HTERT RPE-1 (cell line): ENCODE measurements around the gene MED8.
"Not testable (repeated sequence)": the region's sequence is repeated elsewhere in the genome, so short reads cannot be mapped to it uniquely, and the experiment has no call there.

ENCODE experiments used
- in situ Hi-C: fragments of 300-500 bp; cut with MboI; formaldehyde crosslinking; loops from 4 replicates; pipeline ENCODE4 v1.14.3; 2020; ENCODE audit warnings: low sequenced_read_pairs

MED8 gene

GRCh38 chr1:43421976-43422750 is 32.6 kb upstream of the MED8 start:
- in situ Hi-C loops, result no loop called here

- in situ Hi-C loops, result no loop called here
Measured at GRCh38 chr1:43421396-43421795, 31.8 kb upstream of the MED8 start.

- in situ Hi-C loops, result no loop called here
Measured at GRCh38 chr1:43420874-43421273, 31.3 kb upstream of the MED8 start.

GRCh38 chr1:43419627-43420425 is 30.2 kb upstream of the MED8 start:
- in situ Hi-C loops, result no loop called here

GRCh38 chr1:43418858-43419257 is 29.3 kb upstream of the MED8 start:
- in situ Hi-C loops, result no loop called here

GRCh38 chr1:43415901-43416300 is 26.3 kb upstream of the MED8 start:
- in situ Hi-C loops, result no loop called here

GRCh38 chr1:43414634-43415223 is 25.1 kb upstream of the MED8 start:
- in situ Hi-C loops, result no loop called here

GRCh38 chr1:43413426-43413825 is 23.8 kb upstream of the MED8 start:
- in situ Hi-C loops, result not testable (repeated sequence)

GRCh38 chr1:43410571-43410970 is 21.0 kb upstream of the MED8 start:
- in situ Hi-C loops, result no loop called here

- in situ Hi-C loops, result no loop called here
Measured at GRCh38 chr1:43405876-43406234, 16.3 kb upstream of the MED8 start.

- in situ Hi-C loops, result no loop called here
Measured at GRCh38 chr1:43405219-43405875, 15.7 kb upstream of the MED8 start.

- in situ Hi-C loops, result no loop called here
Measured at GRCh38 chr1:43404353-43404752, 14.8 kb upstream of the MED8 start.

GRCh38 chr1:43402089-43402865 is 12.7 kb upstream of the MED8 start:
- in situ Hi-C loops, result no loop called here

GRCh38 chr1:43400441-43400840 is 10.8 kb upstream of the MED8 start:
- in situ Hi-C loops, result not testable (repeated sequence)

GRCh38 chr1:43398227-43398626 is 8.6 kb upstream of the MED8 start:
- in situ Hi-C loops, result no loop called here

GRCh38 chr1:43396059-43396458 is 6.5 kb upstream of the MED8 start:
- in situ Hi-C loops, result no loop called here

- in situ Hi-C loops, result no loop called here
Measured at GRCh38 chr1:43395523-43395922, 5.9 kb upstream of the MED8 start.

GRCh38 chr1:43392702-43393101 is 3.1 kb upstream of the MED8 start:
- in situ Hi-C loops, result no loop called here

- in situ Hi-C loops, result no loop called here
Measured at GRCh38 chr1:43388613-43389012, 987 bp downstream of the MED8 start.

GRCh38 chr1:43387976-43388599 is 1.5 kb downstream of the MED8 start:
- in situ Hi-C loops, result no loop called here
